Renal pelvis (tissue), 12 donors: ENCODE data around the gene ZNF750. TPM values are rescaled to one million over a fixed set of nuclear protein-coding genes. Genes with fewer than 3 reads are reported as not detected.

Source experiments
- DNase-seq: peaks from one replicate; pipeline ENCODE4 v3.0.0-alpha.2; 2013
- long read RNA-seq, 16 experiments: transcript quantifications; one replicate each; lab custom pipeline, GENCODE V29; 2026
- polyA plus RNA-seq, 3 donors: library from polyadenylated mRNA; unstranded; fragments of 120-200 nt; gene quantifications; one replicate each; pipeline ENCODE4 v1.2.1, GENCODE V29; 2013; ENCODE audit not compliant: insufficient read length in 3 of 3

ZNF750 gene
- 1 to 10 TPM; 1.8 to 2.7 (median 1.9) TPM for polyA plus RNA-seq
- long read RNA-seq, donor 1, partial matches to known transcripts, result 68 of 68 reads
- long read RNA-seq, donor 1, other reads (novel, unspliced or antisense), result 0 of 68 reads
- long read RNA-seq, donor 2, result 0 reads
- long read RNA-seq, donor 3, result 0 reads
- long read RNA-seq, donor 4, partial matches to known transcripts, result 0 of 1 reads
- long read RNA-seq, donor 4, other reads (novel, unspliced or antisense), result 0 of 1 reads
- long read RNA-seq, donor 5, result 0 reads
- long read RNA-seq, donor 6, partial matches to known transcripts, result 0 of 1 reads
- long read RNA-seq, donor 6, other reads (novel, unspliced or antisense), result 0 of 1 reads
- long read RNA-seq, donor 7, result 0 reads
- long read RNA-seq, donor 8, result 0 reads
- long read RNA-seq, donor 9, partial matches to known transcripts, result 66 of 67 reads
- long read RNA-seq, donor 9, other reads (novel, unspliced or antisense), result 0 of 67 reads
- long read RNA-seq, donor 10, result 0 reads
- long read RNA-seq, donor 11, result 0 reads
- long read RNA-seq, donor 12, result 0 reads
- long read RNA-seq, donor 13, partial matches to known transcripts, result 0 of 1 reads
- long read RNA-seq, donor 13, other reads (novel, unspliced or antisense), result 0 of 1 reads
- long read RNA-seq, donor 14, result 0 reads
- long read RNA-seq, donor 15, result 0 reads
- long read RNA-seq, donor 16, result 0 reads

GRCh38 chr17:82839617-82840292 is at the start of gene ZNF750:
ZNF750 (minus strand) TSS chr17:82840022; CDS start chr17:82832454, 7,568 bp downstream.
- no peak for DNase-seq

- DNase-seq, result no peak
Observed at GRCh38 chr17:82888583-82889495, 49.0 kb upstream of the ZNF750 start.

- no peak for DNase-seq
Observed at GRCh38 chr17:82887255-82888164, 47.7 kb upstream of the ZNF750 start.

- DNase-seq, result no peak
Observed at GRCh38 chr17:82884970-82885353, 45.1 kb upstream of the ZNF750 start.

GRCh38 chr17:82884341-82884969 is 44.6 kb upstream of the ZNF750 start:
- DNase-seq, result no peak

- DNase-seq, result no peak
Observed at GRCh38 chr17:82883419-82884031, 43.7 kb upstream of the ZNF750 start.

GRCh38 chr17:82882715-82883418 is 43.0 kb upstream of the ZNF750 start:
- DNase-seq, result no peak

GRCh38 chr17:82881900-82882714 is 42.3 kb upstream of the ZNF750 start:
- no peak for DNase-seq

GRCh38 chr17:82881324-82881823 is 41.6 kb upstream of the ZNF750 start:
- no peak for DNase-seq

- DNase-seq, result no peak
Observed at GRCh38 chr17:82880620-82881323, 41.0 kb upstream of the ZNF750 start.

GRCh38 chr17:82879241-82879640 is 39.4 kb upstream of the ZNF750 start:
- DNase-seq, result no peak

- no peak for DNase-seq
Observed at GRCh38 chr17:82878527-82878926, 38.7 kb upstream of the ZNF750 start.

GRCh38 chr17:82876602-82877379 is 37.0 kb upstream of the ZNF750 start:
- DNase-seq, result no peak

GRCh38 chr17:82876149-82876548 is 36.3 kb upstream of the ZNF750 start:
- DNase-seq, result no peak

- no peak for DNase-seq
Observed at GRCh38 chr17:82875407-82875856, 35.6 kb upstream of the ZNF750 start.
